Measurements from ENCODE around the gene NDST1. TPM values are rescaled to one million over a fixed set of nuclear protein-coding genes. Genes with fewer than 3 reads are reported as not detected.

NDST1 gene
- total RNA-seq, 2 experiments from 2014 or later = 5.1 to 5.5 TPM

DNA sequence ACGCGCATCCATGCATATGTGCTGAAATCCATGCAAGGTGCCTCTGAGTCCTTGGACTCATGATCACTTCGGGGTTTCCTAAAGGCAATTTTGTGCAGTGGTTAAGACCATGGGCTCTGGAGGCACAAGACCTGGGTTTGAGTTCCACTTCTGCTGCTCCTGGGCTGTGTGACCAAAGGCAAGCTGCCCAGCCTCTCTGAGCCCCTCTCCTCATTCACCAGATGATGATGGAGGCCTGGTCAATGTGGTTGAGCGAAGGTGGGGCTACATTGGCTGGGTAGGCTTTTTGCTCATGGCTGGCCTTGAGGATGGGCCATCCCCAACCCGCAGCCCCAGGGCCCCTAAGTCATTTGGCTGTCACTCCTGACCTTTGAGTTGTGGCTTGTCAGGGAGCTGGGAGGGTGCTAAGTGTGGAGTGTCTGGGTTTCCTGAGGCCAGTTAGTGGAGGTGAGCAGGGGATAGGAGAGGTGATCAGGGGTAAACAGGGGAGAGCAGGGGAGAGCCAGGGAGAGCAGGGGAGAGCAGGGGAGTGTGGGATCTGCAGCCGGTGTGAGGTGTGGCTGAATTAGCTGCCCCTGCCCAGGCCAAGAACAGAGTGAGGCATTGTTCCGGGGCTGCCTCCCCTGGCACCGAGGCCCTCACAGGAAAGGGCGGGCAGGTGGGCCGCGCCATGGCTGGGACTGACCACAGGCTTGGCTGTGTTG, 68.0 kb downstream of the NDST1 start:
- intact Hi-C loops (cut with DNase I, micrococcal nuclease) = no loop called here
- no peaks in the 10 kb centered on the region for H3K27me3 Mint-ChIP-seq
- H3K9me3 Mint-ChIP-seq (ENCODE audit: low read depth) = no peaks in the 10 kb centered on the region
- ATAC-seq = no peak
- H3K27ac Mint-ChIP-seq = no peak overlapping the region
- no peak for DNase-seq
- H3K36me3 Mint-ChIP-seq (ENCODE audit: low read depth) = no peaks in the 10 kb centered on the region
- CTCF ChIA-PET = interaction anchor here (1.2 to 1.3 kb wide), 2 partner anchors 10 to 14 kb away, joined by 4 read pairs; no protein-coding TSS in a partner anchor
- POLR2A ChIA-PET = no interaction called here
- no peaks in the 10 kb centered on the region for H3K4me1 Mint-ChIP-seq
- H3K4me3 Mint-ChIP-seq = no peak overlapping the region

DNA sequence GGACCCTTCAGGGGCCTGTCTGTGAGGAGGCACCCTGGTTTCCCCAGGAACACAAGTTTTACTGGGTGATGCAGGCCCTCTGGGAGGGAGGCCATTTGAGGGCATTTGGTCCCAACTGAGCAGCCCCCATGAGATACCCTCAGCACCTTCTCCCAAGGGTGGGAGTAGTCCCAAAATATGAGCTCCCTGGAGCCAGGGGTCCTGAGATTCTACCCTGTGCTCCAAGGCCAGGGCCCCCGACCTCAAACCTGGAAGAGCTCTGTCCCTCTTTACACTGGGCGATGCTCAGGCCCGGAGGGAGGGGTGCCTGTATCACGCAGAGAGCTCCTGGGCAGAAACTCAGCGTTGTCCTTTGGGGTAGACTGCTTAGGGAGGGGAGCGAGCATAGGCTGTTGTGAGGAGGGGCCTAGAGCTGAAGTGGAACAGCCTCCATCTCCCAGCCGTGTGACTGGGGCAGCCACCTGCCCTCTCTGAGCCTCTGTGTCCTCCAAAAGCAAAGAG, 68.6 kb downstream of the NDST1 start:
- DNase-seq (no peak), ATAC-seq (no peak)
- Mint-ChIP-seq H3K4me1 (no peaks in the 10 kb centered on the region), H3K27ac (no peak overlapping the region), H3K9me3 (ENCODE audit: low read depth) (no peaks in the 10 kb centered on the region), H3K36me3 (ENCODE audit: low read depth) (no peaks in the 10 kb centered on the region), H3K27me3 (no peaks in the 10 kb centered on the region), H3K4me3 (no peak overlapping the region)
- ChIA-PET POLR2A (no interaction called here), CTCF (interaction anchor here (1.2 kb wide), 1 partner anchor 9 kb away, joined by 4 read pairs; no protein-coding TSS in a partner anchor)
- intact Hi-C loops (cut with DNase I, micrococcal nuclease) = no loop called here

DNA sequence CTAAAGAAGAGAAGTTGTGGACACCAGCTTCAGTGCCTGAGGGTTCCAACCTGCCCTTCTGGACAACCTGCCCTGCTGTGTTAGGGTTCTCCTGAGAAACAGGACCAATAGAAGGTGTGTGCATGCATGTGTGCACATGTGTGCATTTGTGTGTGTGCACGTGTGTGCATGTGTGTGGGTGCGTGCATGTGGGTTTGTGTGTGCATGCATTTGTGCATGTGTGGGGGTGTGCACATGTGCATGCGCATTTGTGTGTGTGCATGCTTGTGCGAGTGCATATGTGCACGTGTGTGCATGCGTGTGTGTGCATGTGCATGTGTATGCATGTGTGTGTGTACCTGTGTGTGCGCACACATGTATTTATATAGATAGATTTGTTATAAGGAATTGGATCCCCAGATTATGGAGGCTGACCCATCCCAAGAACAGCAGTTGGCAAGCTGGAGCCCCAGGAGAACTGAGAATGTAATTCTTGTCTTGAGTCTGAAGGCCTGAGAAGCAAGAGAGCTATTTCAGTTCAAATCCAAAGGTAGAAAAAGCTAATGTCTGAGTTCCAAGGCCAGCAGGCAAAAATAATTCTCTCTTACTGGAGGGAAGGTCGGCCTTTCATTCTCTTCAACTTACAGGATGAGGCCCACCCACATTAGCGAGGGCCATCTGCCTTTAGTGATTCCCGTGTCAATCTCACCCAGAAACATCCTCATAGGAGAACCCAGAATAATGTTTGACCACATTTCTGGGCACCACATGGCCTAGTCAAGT, 69.6 kb downstream of the NDST1 start:
- ChIA-PET CTCF (interaction anchor here (0.7 to 1.4 kb wide), 3 partner anchors 8 to 17 kb away, joined by 3 to 4 read pairs (median 4); no protein-coding TSS in a partner anchor), POLR2A (no interaction called here)
- DNase-seq (no peak), ATAC-seq (no peak)
- no peaks in the 10 kb centered on the region for H3K9me3 Mint-ChIP-seq (ENCODE audit: low read depth)
- H3K4me1 Mint-ChIP-seq = no peaks in the 10 kb centered on the region
- H3K27ac Mint-ChIP-seq = no peak overlapping the region
- no peaks in the 10 kb centered on the region for H3K36me3 Mint-ChIP-seq (ENCODE audit: low read depth)
- intact Hi-C loops (cut with DNase I, micrococcal nuclease) = no loop called here
- H3K27me3 Mint-ChIP-seq = peaks cover 2% of the 10 kb centered on the region
- H3K4me3 Mint-ChIP-seq = no peak overlapping the region

DNA sequence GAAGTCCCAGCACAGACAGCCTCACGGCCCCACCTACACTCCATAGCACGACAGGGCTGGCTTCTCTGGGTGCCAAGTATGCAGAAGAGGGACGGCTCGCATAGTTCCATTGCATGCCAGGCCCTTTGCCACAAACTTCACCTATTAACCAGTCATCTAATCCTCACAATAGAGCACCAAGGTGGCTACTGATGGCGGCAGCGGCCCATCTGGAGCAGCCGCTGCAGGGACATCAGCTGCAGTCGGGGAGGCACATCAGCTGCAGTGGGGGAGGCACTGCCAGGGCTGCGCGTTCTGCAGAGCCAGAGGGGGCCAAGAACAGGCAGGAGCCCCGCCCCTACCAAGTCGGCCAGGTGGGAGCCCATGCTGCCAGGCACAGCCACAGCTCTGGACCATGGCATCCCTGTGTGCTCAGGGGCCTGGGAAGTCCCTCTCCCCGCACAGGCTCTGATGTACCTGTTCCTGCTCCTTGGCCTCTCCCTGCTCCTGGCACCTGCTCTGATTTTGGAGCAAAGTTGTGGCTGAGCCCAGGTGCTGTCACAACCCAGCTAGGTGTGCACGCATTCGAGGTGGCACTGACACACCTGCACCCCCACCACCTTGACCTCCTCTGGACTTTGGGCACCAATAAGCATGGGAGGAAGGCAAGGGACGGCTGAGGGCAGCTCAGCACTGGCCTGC, 71.0 kb downstream of the NDST1 start:
- intact Hi-C loops (cut with DNase I, micrococcal nuclease) = no loop called here
- Mint-ChIP-seq H3K9me3 (ENCODE audit: low read depth) (no peaks in the 10 kb centered on the region), H3K4me3 (no peak overlapping the region), H3K4me1 (no peaks in the 10 kb centered on the region), H3K27me3 (peaks cover 2% of the 10 kb centered on the region), H3K27ac (no peak overlapping the region), H3K36me3 (ENCODE audit: low read depth) (no peaks in the 10 kb centered on the region)
- ATAC-seq (no peak), DNase-seq (no peak)
- CTCF ChIA-PET = interaction anchor here (0.6 kb wide), 1 partner anchor 49 kb away, joined by 3 read pairs; no protein-coding TSS in a partner anchor
- POLR2A ChIA-PET = no interaction called here

DNA sequence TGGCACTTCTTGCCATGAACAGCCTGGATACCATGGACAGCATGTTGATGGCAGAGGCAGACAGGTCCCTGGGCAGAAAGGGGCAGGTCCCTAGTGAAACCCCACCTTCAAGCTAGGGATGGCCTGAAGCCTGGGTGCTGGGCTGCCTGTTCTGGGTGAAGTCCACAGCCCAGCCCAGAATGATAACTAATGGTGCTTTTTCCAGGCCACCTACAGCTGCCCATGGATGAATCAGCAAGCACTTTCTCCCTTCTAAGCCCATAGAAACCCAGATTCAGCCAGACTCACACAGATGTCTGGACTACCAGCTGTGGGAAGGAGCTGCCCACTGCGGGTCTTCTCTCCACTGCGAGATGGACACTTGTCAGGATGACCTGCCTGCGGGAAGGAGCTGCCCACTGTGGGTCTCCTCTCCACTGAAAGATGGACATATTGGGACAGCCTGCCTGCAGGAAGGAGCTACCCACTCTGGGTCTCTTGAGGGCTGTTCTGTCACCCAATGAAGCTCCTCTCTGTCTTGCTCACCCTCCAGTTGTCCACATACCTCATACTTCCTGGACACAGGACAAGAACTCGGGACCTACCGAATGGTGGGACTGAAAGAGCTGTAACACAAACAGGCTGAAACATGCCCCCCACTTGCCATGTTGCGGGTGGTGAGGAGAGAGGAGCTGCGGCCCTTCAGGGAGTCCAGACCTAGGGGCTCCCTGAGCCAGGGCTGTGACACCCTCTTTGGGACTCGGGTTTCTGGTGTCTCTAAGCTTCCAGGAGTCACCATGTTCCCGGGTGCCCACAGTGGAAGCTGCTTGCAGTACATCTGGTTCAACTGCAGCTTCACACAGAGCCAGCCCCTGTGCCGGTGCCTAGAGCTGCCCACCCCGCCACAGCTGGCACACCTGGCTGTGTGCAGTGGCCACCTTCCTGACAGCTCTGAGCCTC, 71.8 kb downstream of the NDST1 start:
- Mint-ChIP-seq H3K27ac (no peak overlapping the region), H3K27me3 (peaks cover 2% of the 10 kb centered on the region), H3K4me3 (no peak overlapping the region), H3K36me3 (ENCODE audit: low read depth) (no peaks in the 10 kb centered on the region), H3K9me3 (ENCODE audit: low read depth) (no peaks in the 10 kb centered on the region), H3K4me1 (no peaks in the 10 kb centered on the region)
- intact Hi-C loops (cut with DNase I, micrococcal nuclease) = no loop called here
- POLR2A ChIA-PET = interaction anchor here (0.5 kb wide), 1 partner anchor 20 kb away, joined by 3 read pairs; no protein-coding TSS in a partner anchor
- no peak for ATAC-seq
- CTCF ChIA-PET = interaction anchor here (1.1 kb wide), 1 partner anchor 14 kb away, joined by 3 read pairs; no protein-coding TSS in a partner anchor
- no peak for DNase-seq

DNA sequence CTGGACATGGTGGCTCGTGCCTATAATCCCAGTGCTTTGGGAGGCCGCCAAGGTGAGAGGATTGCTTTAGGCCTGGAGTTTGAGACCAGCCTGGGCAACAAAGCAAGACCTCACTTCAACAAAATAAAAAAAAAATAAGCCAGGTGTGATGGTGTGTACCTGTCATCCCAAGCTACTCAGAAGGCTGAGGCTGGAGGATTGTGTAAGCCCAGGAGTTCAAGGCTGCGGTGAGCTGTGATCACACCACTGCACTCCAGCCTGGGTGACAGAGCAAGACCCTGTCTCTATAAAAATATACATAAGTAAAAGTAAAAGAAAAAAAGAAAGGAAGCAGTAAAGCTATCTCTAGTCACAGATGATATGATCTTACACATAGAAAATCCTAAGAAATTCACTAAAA, 73.0 kb downstream of the NDST1 start:
- Mint-ChIP-seq H3K9me3 (ENCODE audit: low read depth) (no peaks in the 10 kb centered on the region), H3K4me3 (no peak overlapping the region), H3K4me1 (no peaks in the 10 kb centered on the region), H3K27ac (no peak overlapping the region), H3K27me3 (peaks cover 2% of the 10 kb centered on the region), H3K36me3 (ENCODE audit: low read depth) (no peaks in the 10 kb centered on the region)
- ChIA-PET CTCF (no interaction called here), POLR2A (no interaction called here)
- no peak for ATAC-seq
- no peak for DNase-seq
- intact Hi-C loops (cut with DNase I, micrococcal nuclease) = no loop called here

DNA sequence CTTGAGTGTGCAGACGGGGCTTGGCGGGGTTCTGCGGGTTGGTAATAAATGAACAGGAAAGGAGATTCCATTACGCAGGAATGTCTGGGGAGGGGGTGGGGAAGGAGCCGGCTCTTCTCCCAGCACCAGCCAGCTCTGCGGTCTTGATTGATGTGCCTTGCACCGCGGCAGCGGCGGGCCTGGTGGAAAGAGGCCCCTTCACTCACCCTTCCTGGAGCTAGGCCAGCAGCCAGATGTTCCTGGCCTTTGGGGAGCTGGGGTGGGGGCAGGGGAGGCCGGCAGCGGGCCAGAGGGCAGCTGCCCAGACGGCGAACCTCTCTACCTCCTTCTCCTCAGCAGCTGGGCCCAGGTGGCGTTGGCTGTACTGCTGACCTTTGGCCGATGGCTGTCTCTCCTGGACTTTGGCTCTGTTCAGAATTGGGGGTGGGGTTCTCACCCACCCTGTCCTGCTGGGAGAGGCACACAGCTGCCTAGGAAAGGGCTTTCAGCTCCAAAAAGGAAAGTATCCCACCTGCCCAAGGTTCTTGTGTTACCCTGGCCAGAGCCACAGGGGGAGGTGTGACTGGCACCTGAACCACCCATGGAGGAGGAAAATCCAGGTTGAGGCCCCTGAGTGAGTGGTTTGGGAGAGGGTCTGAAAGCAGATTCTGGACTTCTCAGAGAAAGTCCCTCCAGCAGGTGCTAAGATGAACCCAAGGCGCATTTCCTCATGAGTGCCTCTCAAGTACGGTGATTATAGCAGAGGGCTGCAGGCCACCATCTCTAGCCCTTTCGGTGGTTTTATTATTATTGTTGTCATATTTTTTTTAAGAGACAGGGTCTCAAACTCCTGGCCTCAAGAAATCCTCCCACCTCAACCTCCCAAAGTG, 74.5 kb downstream of the NDST1 start:
- H3K4me3 Mint-ChIP-seq = no peak overlapping the region
- DNase-seq = no peak
- H3K27me3 Mint-ChIP-seq = peaks cover 2% of the 10 kb centered on the region
- intact Hi-C loops (cut with DNase I, micrococcal nuclease) = no loop called here
- no peak overlapping the region for H3K27ac Mint-ChIP-seq
- ChIA-PET POLR2A (no interaction called here), CTCF (interaction anchor here (0.6 kb wide), 1 partner anchor 66 kb away, joined by 3 read pairs; no protein-coding TSS in a partner anchor)
- no peaks in the 10 kb centered on the region for H3K9me3 Mint-ChIP-seq (ENCODE audit: low read depth)
- no peaks in the 10 kb centered on the region for H3K4me1 Mint-ChIP-seq
- H3K36me3 Mint-ChIP-seq (ENCODE audit: low read depth) = no peaks in the 10 kb centered on the region
- ATAC-seq = no peak

DNA sequence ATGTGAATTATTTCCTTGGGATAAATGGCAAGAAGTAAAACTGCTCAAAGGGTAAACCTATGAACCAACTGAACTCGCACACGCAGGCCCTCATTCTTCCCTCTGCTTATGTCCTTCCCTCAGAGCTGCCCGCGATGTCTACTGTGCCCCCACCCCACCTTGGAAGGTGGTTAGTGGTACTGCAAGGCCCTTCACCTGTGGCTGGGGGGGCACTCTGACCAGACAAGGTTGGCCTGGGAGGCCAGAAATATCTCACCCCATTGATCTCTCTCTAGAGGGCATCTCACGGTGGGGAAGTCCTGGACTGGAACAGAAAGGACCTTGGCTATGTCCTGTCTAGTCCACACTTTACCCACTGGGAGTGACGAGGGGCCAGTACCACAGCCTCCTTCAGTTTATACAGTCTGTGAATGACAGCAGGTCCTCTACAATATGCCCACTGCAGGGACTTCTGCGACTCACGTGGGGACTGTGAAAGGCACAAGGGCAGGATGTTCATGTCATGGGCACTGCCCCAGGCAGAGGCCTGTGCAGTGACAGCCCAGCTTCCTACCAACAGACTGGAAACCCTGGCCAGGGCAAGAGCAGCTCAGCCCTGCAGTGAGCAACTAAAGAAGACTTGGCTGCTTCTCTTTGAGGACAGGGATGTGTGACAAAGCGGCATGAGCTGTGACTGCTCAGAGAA, 75.8 kb downstream of the NDST1 start:
- CTCF ChIA-PET = no interaction called here
- POLR2A ChIA-PET = no interaction called here
- Mint-ChIP-seq H3K27me3 (peaks cover 2% of the 10 kb centered on the region), H3K9me3 (ENCODE audit: low read depth) (no peaks in the 10 kb centered on the region), H3K4me1 (no peaks in the 10 kb centered on the region), H3K27ac (no peak overlapping the region), H3K36me3 (ENCODE audit: low read depth) (no peaks in the 10 kb centered on the region), H3K4me3 (no peak overlapping the region)
- no peak for DNase-seq
- no peak for ATAC-seq
- intact Hi-C loops (cut with DNase I, micrococcal nuclease) = no loop called here

DNA sequence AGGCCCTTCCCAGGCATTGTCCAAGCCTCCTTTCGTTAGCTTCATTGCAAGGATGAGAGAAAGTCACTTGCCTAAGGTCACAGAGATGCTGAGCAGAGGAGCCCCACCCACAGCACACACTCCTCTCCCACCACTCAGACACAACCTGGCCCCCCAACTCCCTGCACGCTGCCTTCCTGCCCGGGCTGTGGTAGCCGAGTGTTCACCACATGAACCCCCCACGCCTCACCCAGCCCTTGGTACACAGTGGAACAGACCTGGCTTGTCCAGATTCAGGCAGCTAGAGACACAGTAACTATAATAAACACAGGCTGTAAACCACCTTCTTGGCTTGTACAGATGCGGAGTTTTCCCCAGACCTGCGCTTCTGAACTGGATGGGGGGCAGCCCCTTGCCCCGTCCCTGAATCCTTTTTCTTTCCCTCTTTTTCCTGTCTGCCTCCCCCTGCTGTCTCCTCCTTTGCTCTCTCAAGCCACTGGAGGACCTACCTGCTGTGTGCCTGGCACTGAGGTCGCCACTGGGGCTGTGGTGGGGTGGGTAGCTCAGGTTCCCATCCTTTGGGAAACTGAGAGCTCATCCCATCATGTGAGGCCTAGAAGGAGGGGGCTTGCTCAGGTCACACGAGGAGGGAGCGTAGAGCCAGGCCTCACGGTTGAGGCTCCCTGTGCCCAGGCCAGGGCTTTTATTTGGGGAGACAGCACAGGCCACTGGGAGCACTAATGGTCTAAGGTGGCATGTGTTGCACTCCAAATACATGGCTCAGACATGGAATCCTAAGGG, 76.8 kb downstream of the NDST1 start:
- CTCF ChIA-PET = interaction anchor here (1.3 to 1.7 kb wide), 2 partner anchors 8 to 71 kb away, joined by 4 to 5 read pairs; no protein-coding TSS in a partner anchor

More for the DNA sequence above, 76.8 kb downstream of the NDST1 start:
- Mint-ChIP-seq H3K27ac (no peak overlapping the region), H3K36me3 (ENCODE audit: low read depth) (no peaks in the 10 kb centered on the region), H3K9me3 (ENCODE audit: low read depth) (no peaks in the 10 kb centered on the region), H3K4me3 (no peak overlapping the region), H3K4me1 (no peaks in the 10 kb centered on the region), H3K27me3 (peaks cover 2% of the 10 kb centered on the region)
- intact Hi-C loops (cut with DNase I, micrococcal nuclease) = no loop called here
- no peak for ATAC-seq
- DNase-seq = no peak
- POLR2A ChIA-PET = no interaction called here

Measured in activated CD4-positive, alpha-beta T cell treated with anti-CD3 and anti-CD28 coated beads for 36 hours (primary cell).